ENCODE data around the gene KLK2.
A peak's percentile ranks its signal among the peaks of the same experiment; 100 is the strongest.
"Not testable (repeated sequence)": the region's sequence is repeated elsewhere in the genome, so short reads cannot be mapped to it uniquely, and the experiment has no call there.

Gene KLK2

DNA sequence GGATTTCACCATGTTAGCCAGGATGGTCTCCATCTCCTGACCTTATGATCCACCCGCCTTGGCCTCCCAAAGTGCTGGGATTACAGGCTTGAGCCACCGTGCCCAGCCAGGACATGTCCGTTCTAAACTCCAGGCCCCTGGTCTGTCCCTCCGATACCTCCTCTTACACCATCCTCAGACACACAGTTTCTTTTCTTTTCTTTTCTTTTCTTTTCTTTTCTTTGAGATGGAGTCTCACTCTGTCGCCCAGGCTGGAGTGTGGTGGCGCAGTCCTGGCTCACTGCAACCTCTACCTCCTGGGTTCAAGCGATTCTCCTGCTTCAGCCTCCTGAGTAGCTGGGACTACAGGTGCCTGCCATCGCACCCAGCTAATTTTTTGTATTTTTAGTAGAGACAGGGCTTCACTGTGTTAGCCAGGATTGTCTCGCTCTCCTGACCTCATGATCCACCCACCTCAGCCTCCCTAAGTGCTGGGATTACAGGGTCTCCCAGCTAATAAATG, 22.9 kb downstream of the KLK2 start:
- not testable (repeated sequence) for DNase-seq

DNA sequence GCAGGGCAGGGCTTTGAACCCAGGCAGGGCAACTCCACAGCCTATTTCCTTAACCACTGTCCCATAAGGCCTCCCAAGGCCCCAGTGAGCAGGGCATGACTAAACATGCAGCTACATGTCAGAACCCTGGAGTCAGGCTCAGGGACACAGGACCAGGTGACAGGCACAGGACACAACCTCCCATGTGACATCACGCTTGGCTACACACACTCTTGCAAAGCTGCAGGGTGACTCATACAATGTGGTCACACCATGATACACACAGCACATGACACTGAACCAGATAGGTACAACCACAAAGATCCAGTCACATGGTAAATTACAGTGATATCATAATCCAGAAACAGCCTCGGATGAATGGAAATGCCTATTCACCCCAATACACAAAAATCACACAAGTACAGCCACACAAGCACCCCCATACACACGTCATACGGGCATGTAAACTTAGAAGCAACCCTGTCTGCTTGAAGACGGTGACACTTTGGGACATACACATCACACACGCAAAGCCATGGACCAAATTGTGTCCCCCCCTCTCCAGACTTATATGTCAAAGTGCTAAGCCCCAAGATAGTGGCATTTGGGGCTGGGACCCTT, 23.5 kb downstream of the KLK2 start:
- peak; percentile 71 for DNase-seq

DNA sequence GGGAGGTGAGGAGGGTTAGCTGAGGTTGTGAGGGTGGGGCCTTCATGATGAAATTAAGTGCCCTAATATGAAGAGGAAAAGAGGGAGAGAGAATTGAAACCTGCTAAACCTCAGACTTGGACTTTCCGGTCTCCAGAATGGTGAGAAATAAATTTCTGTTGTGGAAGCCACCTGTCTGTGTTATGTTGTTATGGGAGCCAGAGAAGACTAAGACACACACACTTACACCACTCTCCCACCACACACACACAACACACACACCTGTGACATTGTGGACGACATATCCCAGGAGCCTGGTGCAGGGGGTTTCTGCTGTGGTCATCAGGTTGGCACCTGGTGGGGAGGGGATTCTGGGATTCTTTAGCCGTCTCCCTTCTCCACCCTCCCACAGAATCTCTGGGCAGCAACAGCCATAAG, 24.0 kb downstream of the KLK2 start:
- no peak for DNase-seq

DNA sequence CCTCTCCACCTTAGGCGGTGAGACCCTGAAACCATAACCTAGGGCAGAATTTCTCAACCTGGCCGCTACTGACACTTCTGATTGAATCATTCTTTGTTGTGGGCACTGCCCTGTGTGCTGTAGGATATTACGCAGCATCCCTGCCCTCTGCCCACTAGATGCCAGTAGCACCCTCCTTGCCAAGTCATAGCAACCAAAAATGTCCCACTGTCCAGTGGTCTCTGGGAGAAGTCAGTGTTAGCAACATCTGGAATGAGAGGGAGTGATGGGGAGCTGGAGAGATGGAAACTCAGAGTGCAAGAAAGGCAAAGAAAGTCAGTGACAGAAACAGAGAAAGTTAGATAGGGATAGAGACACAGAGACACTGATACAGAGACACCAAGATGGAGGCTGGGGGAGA, 24.4 kb downstream of the KLK2 start:
- DNase-seq, result no peak

DNA sequence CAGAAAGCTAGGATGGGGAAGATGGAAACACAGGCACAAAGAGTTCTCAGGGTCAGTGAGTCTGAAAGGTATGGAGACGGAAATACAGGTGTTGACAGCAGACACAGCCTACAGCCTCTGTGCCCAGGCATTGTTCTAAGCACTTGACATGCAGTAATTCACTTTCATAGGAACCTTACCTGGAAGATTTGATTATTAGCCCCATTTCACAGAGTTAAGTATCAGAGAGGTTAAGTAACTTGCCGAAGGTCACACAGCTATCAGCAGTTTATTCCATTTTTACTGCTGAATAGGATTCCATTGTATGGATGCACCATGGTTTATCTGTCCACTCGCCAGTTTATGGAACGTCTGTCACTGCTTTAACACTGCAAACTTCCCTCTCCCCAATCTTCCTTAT, 24.8 kb downstream of the KLK2 start:
- DNase-seq, result no peak

DNA sequence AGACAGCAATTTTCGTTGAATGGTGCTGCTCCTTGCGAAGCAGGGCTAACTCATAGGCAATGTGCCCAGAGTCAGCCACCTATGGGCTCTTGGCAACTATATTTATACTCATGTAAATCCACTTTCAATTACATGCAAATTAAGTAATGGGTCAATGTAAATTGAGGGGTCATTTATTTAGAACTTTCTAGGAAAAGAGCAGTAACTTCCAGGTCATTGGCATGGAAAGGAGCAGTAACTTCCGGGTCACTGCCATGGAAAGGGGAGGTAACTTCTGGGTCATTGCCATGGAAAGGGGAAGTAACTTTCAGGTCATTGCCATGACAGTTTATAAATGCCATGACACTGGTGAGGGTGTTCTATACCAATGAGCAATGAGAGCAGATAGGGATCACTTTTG, 26.3 kb downstream of the KLK2 start:
- DNase-seq, result no peak

DNA sequence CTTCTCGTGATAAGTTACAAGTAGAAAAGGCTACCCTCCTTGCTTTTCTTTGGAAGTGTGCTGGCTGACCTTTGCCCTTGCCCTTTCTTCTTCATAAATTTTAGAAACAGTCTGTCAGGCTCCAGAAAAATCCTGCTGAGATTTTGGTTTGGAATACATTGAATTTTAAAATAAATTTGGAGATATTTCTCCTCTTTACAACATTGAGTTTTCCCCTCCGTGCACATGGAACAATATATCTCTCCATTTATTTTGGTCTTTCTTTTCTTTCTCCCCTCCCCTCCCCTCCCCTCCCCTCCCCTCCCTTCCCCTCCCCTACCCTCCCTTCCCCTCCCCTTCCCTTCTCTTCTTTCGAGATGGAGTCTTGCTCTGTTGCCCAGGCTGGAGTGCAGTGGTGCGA, 29.4 kb downstream of the KLK2 start:
- no peak for DNase-seq

DNA sequence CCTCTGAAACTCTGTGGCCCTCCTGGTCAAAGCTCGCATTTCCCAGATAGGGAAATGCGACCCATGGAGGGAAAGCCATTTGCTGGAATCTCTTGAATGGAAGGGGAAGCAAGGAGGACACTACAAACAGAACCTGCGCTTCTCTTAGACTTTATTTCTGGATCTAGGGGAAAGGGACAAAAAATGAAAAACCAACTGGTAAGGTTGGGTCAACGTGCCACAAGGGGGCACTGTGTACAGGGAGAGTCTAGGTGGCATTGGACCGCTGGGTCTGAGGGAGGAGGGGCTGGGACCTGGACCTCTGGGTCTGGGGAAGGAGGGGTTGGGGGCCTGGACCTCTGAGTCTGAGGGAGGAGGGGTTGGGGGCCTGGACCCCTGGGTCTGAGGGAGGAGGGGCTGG, 33.0 kb downstream of the KLK2 start:
- no peak for DNase-seq

DNA sequence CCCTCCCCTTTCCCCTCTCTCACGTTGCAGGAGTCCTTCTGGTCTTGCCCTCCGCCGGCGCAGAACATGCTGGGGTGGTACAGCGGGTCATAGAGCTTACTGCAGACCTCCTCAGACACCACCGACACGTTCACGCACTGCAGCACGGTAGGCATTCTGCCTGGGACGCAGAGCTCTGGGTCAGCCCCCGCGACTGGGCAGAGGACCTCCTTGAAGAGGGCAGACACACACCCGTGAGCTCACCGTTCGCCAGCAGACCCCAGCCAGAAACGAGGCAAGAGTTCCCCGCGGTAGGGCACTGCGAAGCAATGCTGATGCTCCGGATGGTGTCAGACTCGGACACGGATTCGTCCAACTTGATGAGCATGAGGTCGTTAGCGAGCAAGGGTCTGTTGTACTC, 35.1 kb downstream of the KLK2 start:
- no peak for DNase-seq

DNA sequence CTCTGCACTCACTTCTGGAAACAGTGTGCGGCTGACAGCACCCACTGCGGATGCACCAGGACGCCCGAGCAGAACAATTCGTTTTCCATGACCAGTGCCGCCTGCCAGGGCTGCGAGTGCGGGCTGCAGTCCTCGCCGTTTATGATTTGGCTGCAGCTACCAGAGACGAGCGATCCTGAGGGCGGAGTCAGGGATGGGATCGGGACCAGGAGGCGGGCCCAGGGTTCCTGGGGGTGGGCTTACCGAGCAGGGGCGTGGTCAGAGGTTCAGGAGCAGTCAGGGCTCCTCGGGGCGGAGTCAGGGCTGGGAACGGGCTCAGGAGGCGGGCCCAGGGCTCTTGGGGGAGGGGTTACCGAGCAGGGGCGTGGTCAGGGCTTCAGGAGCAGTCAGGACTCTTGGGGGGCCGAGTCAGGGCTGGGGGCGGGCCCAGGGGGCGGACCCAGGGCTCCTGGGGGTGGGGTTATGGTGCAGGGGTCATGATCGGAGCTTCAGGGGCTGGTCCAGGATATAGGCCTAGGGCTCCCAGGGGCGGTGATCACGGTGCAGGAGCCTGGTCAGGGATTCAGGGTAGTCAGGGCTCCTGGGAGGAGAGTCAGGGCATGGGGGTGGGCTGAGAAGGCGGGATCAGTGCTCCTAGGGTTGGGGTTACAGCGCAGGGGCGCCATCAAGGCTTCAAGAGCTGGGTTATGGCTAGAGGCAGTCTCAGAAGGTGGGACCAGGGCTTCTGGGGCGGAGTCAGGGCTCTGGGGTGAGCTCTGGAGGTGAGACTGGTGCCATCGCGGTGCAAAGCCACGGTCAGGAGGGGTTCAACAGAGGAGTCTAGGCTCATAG, 36.2 kb downstream of the KLK2 start:
- DNase-seq, result no peak

DNA sequence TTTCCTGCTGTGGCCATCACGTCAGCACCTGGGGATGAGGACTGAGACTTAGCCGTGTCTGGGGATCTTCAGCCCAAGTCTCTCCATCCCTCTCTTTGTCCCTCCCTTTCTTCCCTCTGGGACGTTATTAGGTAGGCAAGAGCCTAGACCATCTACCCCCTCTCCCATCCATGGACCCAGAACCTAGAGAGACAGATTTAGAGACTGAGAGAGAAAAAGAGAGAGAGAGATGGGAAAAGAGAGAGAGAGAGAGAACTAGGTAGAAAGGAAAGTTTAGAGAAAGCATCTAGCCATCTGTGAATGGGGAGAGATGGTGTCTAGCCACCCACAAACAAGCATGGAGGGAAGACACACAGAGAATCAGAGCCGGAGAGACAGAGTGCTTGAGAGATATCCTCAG, 37.5 kb downstream of the KLK2 start:
- DNase-seq, result no peak

DNA sequence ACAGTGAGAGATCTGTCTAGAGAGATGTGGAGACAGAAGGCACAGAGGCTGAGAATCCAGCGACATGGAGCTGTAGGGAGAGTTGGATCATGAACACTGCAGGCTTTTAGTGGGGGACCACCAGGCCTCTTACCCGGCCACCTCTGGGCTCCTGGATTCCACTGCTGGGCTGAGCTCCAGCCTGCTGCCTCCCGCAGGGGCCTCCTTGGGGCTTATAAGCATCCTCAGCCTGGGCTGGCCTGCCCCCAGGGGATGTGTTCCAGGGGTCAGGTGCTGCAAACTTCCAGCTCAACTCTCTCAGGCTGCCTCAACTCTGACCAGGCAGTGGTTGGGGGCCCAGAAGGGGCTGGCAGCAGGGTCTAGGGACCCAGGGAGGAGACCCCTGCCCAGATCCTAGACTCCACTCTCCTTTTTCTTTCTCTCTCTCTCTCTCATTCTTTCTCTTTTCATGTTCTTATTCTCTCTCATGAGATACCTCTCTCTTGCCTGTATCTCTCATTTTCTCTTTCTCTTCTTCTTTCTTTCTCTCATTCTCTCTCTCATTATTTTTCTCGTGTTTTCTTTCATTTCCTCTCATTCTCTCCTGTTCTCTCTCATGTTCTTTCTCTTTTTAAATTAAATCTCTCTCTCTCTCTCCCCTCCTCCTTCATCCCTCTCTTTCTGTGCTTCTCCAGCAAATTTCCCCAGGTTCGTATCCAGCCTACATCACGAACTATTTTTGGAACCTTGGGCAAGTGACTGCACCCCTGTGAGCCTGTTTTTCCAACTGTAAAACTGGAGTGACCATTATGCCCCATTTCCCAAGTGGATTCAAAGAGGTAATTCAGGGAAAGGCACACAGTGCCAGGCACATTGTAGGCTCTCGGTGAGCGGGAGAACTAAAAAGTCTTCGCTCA, 38.2 kb downstream of the KLK2 start, which contains the start of gene KLK4:
Gene KLK4 (minus strand): TSS at position 190 of the 896 bp plus-strand sequence. CDS start 657 bp downstream, outside the sequence.
- no peak for DNase-seq

DNA sequence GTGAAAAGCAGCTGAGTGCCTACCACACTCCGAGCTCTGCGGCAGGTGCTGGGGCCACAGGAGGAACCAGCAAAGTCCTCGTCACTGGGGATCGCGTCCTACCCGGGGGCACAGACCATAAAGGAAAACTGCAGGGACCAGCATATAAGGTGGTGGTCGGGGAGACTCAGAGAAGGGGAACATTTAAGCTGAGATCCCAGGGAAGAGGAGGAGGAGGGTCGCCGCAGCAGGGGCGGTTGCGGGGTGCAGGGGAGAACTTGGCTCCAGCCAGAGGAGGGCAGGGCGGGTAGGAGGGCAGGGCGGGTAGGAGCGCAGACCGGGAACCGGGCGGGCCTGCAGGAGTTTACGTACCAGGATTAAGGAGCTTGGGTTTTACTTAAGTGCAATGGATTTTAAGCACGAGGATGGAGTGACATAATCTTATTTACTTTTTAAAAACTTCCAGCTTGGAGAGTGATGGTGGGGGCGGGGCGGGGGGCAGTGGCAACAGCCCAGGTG, 38.9 kb downstream of the KLK2 start:
- no peak for DNase-seq

DNA sequence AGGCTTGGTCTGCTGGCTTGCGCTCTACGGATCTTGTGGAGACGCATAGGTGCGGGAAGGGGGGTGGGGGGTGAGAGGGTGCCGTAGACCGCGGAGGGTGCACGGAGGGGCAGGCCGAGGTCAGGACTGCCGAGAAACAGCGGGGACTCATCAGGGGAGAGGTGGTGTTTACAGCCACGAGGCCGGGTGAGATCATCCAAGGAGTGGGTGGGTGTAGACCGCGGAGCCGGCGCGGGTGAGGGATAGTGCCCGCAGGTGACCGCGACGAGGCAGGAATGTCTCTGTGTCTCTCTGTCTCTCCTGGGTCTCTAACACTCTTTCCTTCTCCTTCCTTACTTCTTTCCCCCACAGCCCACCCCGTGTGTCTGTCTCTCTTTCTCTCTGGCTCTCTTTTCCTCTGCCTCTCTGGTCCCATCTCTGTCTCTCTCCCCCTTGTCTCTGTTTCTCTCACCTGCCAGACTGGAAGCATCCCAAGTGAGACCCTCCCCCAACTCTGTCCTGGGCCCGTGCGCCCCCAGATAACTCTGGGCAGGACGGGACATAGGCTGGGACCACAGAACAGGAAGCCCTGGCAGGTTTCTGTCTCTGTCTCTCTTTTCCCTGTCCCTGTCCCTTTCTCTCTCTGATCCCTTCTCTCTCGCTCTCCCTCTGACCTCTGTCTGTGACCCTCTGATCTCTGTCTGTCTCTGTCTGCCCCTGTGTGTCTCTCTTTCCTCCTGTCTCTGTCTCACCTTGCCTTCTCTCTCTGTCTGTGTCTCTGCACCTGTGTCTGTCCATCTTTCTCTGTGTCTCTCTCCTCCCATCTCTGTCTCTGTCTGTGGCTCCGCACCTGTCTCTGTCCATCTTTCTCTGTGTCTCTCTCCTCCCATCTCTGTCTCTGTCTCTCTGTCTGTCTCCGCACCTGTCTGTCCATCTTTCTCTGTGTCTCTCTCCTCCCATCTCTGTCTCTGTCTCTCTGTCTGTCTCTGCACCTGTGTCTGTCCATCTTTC, 39.8 kb downstream of the KLK2 start:
- DNase-seq, result no peak

DNA sequence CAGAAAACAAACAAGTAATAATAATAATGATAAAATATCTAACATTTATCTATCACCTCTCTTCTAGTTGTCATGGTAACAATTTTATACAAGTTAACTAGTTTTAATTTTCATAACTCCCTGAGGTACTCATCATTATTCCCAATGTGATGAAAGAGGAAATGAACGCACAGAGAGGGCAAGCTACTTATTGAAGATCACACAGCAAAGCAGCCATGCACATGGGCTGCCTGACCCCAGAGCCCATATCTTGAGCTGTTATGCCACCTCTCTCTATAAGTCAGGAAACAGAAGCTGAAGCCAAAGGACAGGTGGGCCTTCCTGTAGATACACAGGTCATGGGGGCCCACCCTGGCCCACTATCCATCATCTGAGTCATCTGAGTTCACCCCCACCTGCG, 42.8 kb downstream of the KLK2 start:
- no peak for DNase-seq

DNA sequence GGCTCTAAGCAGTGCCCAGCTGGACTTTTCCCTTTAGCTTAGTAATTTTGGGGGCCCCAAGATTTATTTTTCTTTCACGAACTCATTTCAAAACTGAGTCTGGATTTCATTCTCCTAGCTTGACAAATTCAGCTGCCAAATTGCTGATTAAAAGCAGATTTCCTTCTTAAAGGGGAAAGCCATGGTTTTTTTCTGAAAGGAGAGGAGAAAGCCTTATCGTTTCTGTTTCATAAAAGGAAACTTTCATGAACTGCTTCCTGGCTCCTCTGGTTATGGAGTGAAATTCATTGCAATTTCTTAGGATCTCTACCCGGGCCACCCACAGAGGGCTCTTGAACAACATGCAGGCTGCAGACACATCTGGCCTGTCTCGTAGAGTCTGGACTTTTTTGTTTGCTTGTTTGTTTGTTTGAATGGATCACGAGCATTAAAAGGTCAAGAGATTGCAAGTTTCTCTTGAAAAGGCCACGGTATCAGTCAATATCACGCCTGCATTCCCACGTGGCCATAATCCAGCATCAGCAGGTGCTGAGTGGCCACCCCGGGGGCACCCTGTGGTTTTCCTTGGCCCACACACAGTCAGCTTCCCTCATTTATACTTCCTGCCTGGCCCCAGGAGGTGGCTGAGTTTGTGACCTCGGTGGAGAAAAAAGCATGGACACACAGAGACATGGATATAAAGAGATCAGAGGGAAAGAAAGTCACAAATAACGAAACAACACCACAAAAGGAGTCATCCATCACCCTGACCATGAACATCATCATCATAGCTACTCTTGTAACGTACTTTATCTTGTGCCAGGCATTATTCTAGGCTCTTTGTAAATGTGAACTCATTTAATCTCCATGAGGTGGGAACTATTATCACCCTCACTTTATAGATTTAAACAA, 48.4 kb downstream of the KLK2 start:
- peak; percentile 23 for DNase-seq

DNA sequence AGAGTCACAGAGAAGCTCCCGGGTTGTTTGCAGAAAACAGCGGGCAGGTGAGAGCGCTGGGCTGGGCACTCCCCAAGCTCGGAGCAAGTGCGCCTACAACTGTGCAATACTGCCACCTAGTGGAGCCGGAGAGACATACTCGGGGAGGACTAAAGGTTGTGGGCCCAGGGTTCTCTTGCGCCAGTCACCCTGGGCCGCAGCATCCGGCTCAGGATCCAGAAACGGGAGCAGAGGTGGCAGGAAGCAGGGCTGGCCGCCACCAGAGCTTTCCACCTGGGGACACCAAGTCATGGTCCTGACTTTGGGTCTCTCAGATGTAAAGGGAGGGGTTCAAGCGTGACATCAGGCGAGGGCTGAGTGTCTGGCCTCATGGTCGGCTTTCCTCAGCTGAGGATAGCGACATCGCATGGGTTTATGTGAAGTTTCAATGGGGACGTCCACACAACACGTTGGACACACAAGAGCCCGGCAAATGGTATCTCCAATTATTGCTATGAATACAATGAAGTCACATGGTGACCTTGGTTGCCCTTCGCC, 49.1 kb downstream of the KLK2 start:
- peak; percentile 40 for DNase-seq

DNA sequence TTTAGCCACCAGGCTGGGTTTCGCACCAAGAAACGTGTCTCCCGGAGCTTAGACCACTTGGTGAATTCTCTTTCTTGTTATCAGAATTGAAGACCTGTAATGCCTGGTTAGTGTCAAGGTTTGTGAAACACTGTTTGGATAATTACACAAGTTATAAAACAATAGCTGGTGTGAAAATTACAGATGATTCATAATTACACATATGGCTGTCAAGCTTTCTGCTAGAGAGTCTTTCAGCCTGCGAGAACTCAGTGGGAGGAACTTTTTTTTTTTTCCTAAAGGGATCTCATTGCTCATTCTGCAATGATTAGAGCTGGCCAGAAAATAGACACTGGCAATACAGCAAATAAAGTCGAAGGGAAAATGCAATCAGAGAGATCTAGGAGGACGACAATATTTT, 51.3 kb downstream of the KLK2 start:
- no peak for DNase-seq

DNA sequence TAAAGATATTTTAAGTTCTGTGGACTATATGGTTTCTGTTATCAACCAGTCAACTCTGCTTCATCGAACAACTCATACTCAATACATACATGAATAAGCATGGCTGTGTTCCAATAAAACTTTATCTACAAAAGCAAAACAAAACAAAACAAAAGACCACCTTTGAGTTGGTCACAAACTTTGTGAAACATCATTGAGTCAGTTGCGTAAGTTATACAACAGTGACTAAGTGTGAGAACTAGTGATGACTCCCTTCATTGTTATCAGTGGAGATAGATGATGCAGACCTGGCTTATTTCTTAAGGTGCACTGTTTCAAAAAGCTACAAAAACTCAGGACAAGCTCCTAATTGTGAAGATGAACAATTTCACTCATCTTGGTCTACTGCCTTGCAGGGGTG, 52.5 kb downstream of the KLK2 start:
- no peak for DNase-seq

DNA sequence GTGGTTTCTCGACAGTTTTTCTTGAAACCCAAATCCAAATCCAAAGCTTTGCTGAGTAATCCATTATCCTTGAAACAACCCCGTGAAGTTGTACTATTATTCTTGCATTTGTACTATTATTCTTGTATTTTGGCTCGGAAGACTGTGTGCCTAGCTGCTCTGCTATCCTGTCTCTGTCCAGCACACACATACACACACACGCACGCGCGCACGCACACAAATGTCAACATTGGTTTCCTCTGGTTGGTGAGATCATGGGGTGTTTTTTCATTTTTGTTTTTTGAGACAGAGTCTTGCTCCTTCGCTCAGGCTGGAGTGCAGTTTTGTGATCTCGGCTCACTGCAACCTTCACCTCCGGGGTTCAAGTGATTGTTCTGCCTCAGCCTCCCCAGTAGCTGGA, 52.9 kb downstream of the KLK2 start:
- no peak for DNase-seq

DNA sequence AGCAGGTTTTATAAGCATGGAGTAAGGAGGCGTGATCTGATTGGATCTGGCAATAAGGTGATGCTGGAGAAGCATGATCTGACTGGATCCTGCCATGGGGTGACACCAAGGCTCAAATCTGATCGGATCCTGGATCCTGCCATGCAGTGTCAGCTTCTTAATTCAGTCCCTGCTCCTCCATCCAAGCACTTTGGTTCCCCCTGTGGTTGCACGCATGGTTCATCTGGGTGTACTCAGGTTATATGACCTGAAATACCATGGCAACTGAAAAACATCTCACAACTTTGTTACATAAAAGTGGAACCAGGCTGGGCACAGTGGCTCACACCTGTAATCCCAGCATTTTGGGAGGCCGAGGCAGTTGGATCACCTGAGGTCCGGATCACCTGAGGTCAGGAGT, 55.6 kb downstream of the KLK2 start:
- peak; percentile 71 for DNase-seq
